RPMI8226 (cell line): Measurements from ENCODE around the gene MMP17.
"Not testable (repeated sequence)": the region's sequence is repeated elsewhere in the genome, so short reads cannot be mapped to it uniquely, and the experiment has no call there.

Experiments used
- DNase-seq: peaks from one replicate; pipeline ENCODE4 v3.0.0-alpha.2; 2015

The MMP17 gene

DNA sequence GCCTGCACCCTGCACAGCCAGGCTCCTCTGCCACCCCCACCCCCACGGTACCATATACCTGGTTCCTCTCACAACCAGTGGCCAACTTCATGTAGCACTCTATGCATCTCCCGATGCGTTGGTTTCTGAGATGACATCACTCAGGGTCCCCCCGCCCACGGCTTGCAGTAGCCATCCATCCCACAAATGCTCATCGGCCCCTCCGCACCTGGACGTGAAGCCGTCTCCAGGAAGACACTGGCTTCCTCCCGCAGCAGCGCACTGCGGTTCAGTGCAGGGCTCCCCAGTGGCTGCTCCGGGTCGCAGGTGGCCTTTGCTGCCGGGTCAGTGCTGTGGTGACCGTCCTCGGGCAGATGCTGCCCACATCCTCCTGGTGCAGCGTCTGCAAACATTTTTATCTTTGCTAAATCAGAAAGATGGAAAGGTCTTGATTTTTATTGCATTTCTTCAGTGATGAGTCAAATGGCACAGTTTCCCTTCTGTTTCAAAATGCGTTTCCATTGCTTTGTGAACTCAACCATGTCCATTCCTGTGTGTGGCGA, 27.5 kb upstream of the MMP17 start:
- no peak for DNase-seq

DNA sequence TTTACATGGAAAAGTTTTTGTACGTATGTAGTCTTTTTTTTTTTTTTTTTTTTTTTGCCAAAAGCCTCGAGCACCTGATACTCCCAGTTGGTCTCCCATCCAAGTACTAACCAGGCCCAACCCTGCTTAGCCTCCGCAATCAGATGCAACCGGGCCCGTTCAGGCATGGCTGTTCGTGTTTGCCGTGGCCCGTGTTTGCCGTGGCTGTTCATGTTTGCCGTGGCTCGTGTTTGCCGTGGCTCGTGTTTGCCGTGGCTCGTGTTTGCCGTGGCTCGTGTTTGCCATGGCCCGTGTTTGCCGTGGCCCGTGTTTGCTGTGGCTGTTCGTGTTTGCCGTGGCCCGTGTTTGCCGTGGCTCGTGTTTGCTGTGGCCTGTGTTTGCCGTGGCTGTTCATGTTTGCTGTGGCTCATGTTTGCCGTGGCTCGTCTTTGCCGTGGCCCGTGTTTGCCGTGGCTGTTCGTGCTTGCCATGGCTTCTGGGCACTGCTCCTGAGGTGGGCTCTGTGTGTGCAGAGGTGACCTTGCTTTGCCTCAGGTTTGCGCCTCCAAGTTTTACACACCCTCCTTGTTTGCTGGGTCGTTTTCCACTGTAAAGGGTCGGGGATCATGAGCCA, 26.8 kb upstream of the MMP17 start:
- no peak for DNase-seq

DNA sequence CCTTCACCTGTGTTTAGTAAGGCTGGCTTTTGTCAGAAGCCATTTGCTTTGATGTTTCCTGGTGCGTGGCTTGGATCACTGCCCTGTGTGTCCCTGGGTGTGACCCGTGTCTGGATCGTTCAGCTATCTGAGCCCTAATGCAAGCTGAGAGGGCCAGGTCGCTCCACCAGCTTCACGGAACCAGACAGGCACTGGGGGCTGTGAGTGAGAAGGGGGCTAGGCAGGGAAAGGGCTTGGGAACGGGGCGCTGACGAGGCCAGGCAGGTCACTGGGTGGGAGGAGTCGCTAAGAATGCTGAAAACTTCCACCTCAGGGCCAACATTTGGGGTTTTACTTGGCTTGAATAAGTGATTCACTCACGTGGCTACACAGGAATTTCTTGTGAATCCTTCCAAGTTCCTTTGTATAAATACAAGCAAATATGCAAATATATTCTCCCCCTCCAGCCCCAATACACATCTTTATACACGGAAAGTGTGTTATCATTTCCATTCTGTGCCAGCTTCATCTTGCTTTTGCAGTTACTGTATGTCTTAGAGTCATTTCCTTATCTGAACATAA, 24.2 kb upstream of the MMP17 start:
- no peak for DNase-seq

DNA sequence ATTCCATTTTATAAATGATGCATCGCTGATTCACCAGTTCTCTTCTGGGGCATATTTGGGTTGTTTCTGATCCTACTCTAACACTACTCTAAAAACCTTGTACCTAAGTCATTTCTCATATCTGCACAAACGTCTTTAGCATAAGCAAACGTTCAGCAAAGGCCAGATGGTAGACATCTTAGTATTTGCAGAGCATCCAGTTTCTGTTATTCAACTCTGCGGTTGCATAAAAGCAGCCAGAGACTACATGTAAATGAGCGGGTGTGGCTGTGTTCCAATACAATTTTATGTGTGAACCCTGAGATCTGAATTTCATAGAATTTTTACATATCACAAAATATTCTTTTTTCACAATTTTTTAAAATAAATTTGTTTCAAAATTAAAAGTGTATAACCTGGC, 22.8 kb upstream of the MMP17 start:
- no peak for DNase-seq

DNA sequence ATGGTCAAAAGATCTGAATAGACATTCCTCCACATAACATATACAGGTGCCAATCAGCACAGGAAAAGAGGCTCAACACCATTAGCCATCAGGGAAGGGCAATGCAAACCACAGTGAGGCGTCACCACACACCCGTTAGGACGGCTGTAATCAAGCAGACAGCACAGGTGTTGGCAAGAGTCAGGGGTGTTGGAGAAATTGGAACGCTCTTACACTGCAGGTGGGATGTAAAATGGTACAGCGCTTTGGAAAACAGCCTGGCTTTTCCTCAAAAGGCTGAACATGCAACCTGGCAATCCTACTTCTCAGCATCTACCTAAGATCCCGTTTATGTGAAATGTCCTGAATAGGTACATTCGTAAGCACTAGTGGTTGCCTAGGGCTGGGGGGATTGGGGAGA, 21.5 kb upstream of the MMP17 start:
- DNase-seq, result no peak

DNA sequence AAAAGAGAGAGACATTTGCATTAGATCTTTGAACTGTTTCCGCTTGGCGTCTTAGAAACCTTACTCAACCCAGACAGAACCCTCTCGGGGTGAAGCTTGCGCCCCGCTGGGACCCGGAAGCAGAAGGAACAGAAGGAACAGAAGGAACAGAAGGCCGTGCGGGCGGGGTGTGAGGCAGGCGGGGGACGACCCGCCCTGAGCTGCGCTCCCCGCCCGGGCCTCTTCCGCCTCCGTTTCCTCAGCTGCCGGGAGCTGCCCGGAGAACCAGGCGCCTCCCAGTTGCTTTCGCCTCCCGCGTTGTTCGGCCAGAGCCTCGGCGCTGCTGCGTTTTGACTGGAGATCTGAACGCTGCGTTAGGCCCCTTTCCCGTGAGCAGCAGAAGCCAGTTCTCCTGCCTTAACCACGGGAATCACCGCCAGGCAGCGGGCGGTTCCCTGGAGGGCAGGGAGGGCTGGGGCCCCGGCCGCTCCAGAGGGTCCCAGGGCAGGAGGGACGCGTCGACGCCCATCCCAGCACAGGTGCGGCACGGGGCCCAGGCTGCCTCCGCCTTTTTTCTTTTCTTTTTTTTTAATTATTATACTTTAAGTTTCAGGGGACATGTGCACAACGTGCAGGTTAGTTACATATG, 19.3 kb upstream of the MMP17 start:
- peak; percentile 70 for DNase-seq

DNA sequence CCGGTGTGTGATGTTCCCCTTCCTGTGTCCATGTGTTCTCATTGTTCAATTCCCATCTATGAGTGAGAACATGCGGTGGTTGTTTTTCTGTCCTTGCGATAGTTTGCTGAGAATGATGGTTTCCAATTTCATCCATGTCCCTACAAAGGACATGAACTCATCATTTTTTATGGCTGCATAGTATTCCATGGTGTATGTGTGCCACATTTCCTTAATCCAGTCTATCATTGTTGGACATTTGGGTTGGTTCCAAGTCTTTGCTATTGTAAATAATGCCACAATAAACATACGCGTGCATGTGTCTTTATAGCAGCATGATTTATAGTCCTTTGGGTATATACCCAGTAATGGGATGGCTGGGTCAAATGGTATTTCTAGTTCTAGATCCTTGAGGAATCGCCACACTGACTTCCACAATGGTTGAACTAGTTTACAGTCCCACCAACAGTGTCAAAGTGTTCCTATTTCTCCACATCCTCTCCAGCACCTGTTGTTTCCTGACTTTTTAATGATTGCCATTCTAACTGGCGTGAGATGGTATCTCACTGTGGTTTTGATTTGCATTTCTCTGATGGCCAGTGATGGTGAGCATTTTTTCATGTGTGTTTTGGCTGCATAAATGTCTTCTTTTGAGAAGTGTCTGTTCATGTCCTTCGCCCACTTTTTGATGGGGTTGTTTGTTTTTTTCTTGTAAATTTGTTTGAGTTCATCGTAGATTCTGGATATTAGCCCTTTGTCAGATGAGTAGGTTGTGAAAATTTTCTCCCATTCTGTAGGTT, 18.5 kb upstream of the MMP17 start:
- DNase-seq, result not testable (repeated sequence)

DNA sequence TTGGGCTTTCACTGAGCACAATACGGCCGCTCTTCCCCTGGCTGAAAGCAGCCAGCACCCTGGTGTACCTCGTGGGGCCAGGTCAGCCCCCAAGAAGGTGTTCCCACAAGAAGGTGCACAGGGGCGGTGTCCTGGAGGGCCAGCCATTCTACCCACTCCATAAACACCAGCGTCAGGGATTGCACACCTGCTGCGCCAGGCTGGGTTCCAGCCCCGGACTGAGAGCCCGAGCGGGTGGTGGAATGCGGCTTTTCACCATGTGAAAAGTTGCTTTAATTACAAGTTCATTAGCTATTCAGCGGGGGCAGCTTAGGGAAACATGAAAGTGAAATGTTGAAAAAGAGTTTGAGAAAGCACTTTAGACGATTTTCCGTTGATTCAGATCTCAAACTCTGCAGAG, 17.5 kb upstream of the MMP17 start:
- no peak for DNase-seq

DNA sequence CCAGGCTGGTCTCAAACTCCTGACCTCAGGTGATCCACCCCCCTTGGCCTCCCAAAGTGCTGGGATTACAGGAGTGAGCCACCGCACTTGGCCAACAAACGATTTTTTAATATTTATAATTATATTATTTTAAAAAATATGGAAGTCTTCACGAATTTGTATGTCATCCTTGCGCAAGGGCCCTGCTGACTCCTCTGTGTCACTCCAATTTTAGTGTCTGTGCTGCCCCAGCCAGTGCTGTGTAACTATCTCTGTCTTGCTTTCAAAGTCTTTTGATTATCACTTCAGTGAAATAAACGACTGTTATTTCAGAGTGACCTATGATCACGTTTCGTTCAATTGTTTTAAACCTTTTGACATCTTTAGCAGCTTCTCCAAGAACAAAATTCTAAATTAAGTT, 13.1 kb upstream of the MMP17 start:
- no peak for DNase-seq

DNA sequence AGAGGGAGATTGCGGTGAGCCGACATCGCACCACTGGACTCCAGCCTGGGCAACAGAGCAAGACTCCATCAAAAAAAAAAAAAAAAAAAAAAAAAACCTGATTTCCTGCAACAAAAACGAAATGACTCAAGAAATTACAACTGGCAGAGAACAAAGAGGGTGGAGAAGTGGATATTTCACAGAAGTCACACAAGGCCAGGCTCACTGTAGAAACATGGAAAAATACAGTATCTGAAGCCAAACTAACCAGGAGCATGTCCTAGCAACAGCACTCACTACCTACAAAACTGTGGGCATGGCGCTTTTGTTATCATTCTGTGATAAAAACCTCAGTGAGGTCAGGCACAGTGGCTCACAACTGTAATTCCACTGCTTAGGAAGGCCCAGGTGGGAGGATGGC, 11.7 kb upstream of the MMP17 start:
- no peak for DNase-seq

DNA sequence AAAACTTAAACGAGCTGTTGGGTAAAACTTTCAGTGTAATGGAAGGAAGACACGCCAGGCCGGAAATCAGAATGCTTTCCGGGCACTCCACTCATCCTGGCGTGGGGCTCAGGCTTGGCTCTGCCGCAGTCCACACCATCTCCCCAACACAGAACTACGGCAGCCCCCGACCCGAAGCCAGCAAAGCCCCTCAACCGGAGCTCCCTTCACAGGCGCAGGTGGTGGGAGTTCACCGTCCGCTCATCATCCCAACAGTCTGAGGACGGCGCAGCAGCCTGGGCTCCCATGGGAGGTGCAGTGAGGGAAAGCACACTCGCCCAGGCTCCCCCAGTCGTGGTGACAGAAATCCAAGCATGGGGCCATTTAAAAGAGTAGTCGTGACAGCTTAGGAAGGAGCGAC, 11.0 kb upstream of the MMP17 start:
- DNase-seq, result no peak

DNA sequence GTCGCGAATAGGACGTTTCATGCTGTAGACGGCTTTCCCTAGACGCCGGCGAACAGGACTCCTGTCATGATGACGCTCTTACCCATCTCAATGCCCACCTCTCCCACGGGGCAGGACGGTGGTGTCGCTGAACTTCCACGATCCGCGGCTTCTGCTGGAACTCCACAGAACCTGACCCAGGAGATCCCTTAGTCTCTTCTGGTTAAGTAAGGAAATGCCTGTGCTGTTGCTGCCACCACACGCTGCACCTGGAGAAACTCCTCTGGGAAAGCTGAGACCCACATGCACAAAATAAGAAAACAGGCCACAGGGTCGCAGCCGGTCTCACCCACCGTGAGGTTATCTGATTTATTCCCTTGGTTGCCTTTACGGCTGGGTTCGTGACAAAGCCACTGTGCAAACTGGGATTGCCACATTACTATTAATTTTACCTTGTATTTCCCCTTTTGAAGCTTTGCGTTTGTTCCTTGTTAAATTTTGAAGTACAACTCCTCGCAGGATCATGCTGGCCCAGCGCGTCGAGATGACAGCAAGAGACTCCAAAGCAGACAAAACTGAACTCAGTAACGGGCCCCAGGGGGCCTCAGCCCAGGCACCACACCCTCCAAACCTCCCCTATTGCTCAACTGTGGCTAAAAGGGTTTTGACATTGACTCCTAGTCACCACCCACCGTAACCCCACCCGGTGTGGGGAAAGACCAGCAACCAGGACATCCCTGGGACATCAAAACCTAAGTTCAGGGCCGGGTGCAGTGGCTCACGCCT, 9.2 kb upstream of the MMP17 start:
- DNase-seq, result no peak

DNA sequence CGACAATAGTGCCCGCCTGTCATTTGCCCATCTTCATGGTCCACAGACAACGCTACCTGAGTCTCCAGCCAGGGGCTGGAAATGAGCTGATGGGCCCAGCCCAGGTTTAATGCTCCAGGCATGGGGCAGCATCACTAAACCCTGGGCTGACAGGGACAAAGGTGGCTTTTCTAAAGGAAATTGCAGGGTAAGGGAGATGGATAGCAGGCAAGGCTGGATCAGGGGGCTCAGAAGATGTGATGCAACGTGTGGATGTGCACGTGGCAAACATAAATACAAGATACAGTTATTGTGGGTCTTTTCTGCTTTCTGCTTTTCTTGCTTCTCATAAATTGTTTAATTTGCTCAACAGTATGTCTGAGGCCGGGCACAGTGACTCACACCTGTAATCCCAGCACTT, 3.7 kb upstream of the MMP17 start:
- DNase-seq, result no peak

DNA sequence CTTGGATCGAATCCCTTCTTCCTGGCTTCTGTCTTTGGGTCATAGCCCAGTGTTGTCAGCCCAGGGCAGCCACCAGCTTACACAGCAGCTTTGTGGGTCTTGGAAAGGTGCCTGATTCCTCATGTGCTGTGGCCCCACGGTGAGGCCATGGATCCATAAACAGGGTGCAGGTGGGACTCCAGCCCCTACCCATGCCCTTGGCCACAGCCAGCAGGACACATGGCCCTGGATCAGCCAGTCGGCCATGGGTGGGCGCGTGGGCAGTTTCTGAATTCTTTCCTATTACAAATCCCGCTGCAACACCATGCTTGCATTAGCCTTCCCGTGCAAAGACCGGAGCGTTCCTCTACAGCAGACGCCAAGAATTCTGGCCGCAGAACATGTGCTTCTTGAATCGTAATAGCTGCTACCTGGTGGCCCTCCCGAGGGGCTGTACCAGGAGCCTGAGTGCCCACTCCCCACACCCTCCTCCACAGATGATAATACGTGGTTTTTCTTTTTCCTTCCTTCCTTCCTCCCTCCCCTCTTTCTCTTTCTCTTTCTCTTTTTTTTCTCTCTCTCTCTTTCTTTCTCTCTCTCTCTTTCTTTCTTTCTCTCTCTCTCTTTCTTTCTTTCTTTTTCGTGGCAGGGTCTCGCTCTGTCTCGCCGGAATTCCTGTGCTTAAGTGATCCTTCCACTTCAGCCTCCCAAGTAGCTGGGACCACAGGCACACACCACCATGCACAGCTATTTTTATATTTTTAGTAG, 2.9 kb upstream of the MMP17 start:
- peak; percentile 33 for DNase-seq

DNA sequence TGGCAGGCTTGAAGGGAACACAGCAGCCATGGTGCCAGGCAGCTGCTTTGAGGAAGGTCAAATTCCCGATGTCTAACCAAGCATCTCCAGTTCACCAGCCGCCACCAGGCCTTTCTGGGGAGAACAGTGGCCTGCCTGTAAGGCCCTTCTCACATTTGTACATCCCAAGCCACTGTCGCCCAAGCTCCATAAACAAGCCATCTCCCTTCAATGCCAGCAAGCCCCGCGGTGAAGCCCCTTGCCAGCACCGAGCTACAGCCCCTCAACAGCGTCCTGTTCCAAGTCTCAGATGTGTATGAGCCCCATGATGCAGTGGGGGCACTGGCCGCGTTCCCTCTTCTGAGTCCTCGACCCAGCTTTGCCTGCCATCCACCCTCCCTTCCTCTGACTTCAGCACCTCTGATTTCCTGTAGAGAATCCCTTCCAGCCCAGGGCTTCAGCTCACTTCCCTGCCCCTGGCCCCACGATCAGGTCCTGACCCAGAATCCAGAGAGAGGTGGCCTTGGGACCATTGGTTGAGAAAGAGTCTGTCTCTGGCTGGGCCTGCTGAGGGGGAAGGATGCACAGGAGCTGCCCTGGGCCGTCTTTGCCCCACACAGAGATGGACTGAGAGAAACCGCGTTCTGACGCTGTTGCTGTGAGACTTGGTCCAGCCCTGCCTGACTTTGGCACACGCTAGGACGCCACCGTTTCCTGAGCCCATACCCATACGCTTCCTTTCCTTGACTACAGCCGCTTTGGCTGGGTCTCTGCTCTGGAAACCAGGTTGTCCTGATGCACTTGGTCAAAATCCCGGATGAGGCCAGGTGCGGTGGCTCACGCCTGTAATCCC, 1.9 kb upstream of the MMP17 start:
- no peak for DNase-seq

DNA sequence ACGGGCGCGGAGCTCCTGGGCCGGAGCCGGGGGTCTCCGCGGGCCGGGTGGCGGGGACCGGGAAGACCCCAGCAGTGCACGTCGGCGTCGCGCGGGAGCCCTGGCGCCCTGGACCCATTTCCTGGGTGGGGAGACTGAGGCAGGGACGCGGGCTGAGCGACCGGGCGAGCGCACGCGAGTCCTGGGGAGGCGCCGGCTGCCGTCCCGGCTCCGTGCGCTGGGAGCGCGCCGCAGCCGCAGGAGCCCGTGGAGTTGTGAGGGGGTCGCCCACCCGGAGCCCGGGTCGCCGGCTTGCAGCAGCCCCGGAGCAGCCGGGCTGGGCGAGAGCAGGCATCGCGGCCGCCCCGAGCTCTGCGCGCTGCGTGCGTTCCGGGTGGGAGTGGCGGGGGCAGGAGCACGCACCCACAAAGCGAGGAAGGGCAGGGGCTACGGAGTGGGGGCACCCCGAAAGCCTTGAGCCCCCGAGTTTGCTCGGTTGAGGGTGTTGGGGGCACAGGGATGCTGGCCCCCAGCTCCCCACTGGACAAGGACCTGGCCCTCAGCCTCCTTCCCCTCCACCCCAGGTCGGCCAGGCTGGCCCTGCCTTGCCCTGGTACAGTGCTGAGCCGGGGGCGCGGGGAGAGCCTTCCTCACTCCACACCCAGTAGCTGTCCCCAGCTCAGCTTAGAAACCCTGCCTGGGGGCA, 620 bp downstream of the MMP17 start:
- DNase-seq, result peak; percentile 41

DNA sequence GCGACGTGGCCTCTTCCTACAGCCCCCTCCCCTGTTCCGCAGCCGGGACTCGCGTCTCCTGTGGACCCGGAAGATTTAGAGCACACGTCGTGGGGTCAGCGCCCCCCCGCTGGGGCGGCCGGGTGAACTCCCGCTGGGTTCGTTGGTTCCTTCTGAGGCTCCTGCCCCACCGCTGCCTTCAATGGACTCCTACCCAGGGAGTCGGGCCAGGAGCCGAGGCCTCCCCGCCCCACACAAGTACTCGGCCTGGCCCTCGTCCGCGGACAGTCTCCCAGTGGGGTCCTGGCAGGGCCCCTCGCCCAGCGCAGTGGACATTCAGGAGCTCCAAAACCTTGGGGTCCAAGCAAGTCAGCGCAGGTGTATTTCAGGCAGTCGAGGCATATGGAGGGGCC, 1.2 kb downstream of the MMP17 start:
- no peak for DNase-seq

DNA sequence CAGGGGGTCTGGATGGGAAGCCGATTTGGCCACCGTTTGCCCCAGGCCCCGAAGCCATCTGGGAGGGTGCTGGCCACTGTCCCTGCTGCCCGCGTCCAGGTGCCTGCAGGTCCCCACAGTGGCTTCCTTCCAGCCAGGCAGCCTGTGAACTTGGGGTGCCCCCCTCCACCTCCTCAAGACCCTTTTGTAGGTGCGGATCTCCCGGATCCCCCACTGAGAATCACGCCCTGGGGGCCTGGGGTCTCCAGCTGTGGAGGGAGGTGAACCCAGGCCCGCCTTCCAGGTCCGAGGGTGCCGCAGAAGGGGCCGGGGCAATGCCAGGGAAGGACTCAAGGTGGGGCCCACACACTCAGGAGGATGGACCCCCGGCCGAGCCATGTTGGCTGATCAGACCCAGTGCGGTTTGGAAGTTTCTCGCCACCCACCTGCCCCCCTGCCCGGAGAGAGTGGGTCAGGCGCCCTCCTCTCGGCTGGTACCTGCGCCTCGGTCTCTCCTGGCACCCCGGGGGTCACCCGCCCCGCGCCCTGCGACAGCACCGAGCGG, 1.7 kb downstream of the MMP17 start:
- no peak for DNase-seq

DNA sequence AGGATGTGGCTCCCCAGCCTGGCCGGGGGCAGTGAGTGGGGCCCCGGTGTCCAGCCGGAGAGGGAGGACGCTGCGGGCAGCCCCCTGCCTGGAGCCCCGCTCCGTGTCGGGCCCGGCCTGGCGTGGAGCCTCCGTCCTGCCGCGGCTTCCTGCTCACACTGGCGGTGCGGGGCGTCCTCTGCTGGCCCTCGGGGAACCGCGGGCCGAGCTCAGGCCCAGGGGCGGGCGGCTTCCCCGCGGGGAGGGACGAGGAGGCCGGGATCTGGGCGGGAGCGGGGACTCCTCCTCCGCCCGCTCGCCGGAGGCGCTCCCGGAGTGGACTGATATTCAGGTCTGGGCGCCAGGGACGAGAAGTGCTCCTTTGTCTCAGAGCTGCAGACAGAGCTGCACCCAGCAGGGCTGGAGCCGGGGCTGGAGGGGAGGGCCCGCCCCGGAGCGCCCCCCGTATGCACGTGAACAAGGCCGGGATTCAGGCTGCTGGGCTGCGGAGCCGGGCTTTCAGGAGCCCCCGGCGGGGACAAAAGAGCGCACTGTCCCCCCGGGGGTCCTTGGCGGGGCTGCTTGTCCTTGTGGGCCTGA, 2.2 kb downstream of the MMP17 start:
- peak; percentile 64 for DNase-seq
